ENCODE measurements around the gene TSC2.
"Not testable (repeated sequence)": the region's sequence is repeated elsewhere in the genome, so short reads cannot be mapped to it uniquely, and the experiment has no call there.

DNA sequence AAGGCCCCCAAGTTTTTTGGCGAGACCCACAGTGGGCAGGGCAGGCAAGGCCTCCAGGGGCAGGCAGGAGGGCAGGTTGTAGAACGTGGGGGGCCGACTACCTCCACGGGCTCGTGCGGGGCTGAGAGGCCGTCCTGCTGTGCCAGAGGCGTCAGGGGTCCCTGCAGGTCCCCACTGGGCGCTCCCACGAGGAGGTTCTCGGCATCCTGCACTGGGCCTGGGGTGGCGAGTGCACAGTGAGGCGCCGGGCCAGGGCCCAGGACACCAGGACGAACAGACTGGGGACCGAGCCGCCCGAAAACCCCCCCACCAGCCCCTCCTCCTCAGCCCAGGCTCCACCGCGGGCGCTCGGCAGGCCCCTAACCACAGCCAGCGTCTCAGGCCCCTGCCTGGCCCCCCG lies 68.6 kb downstream of the TSC2 start:
- not testable (repeated sequence) for TF ChIP-seq TAF1 (IDR thresholded peaks at IDR 0.05; ENCODE audit: borderline replicate concordance, low read depth, low read length); POLR2A (IDR thresholded peaks at IDR 0.05; ENCODE audit: low read depth, low read length)

Data from GM12892 (cell line).